Ovary (tissue), 9 donors: Measurements from ENCODE around the gene CKS2. TPM values are rescaled to one million over a fixed set of nuclear protein-coding genes. Genes with fewer than 3 reads are reported as not detected.
A peak's percentile ranks its signal among the peaks of the same experiment; 100 is the strongest.

Source experiments
- DNase-seq, 5 donors: peaks; one replicate each; pipeline ENCODE4 v3.0.0-alpha.2; 2019 to 2020
- H3K27ac ChIP-seq, 2 donors: fragments of 200-600 bp; one replicate each; pipeline versions ENCODE4 v1.5.1 to v1.8.0; 2019 to 2022
- H3K27me3 ChIP-seq: fragments of 200-600 bp; one replicate; pipeline ENCODE4 v1.8.0; 2022
- H3K36me3 ChIP-seq: fragments of 200-600 bp; sonication (generic); one replicate; pipeline ENCODE4 v1.5.1; 2019
- H3K4me1 ChIP-seq: one replicate; pipeline ENCODE4 v1.8.1; 2013; ENCODE audit warnings: mild to moderate bottlenecking, moderate library complexity; ENCODE audit not compliant: insufficient read depth
- H3K4me3 ChIP-seq: fragments of 200-600 bp; sonication (generic); one replicate; pipeline ENCODE4 v1.5.1; 2017
- H3K9me3 ChIP-seq, 2 donors: fragments of 200-600 bp in 1 of 2; sonication (generic) in 1 of 2; one replicate each; pipeline versions ENCODE4 v1.5.1 to v1.8.1; 2013 to 2019; ENCODE audit warnings: mild to moderate bottlenecking in 1 of 2, moderate library complexity in 1 of 2
- CTCF ChIP-seq, 3 donors: fragments of 450-650 bp in 2 of 3; fragments of 200-600 bp in 1 of 3; IDR thresholded peaks; one replicate each; pipeline versions ENCODE4 v1.5.1 to v1.8.0; 2016 to 2022; ENCODE audit warnings: antibody characterized with exemption in 3 of 3, mild to moderate bottlenecking in 1 of 3
- EP300 ChIP-seq: sonication (generic); formaldehyde crosslinking; IDR thresholded peaks from one replicate; pipeline ENCODE4 v1.6.1; 2017; ENCODE audit warnings: antibody characterized with exemption
- POLR2A ChIP-seq: fragments of 450-650 bp; IDR thresholded peaks from one replicate; pipeline ENCODE4 v1.6.1; 2017; ENCODE audit warnings: antibody characterized with exemption, mild to moderate bottlenecking, moderate library complexity
- WGBS, 3 donors: extraction: QIAGEN DNeasy Blood & Tissue Kit in 1 of 3; methylation state at CpG; one replicate each; pipeline versions ENCODE4 v1.1.5 to v1.1.7; 2013 to 2017; 5-methylcytosine and 5-hydroxymethylcytosine counted together
- intact Hi-C, 4 donors: fragments of 100-400 bp; cut with DNase I; formaldehyde crosslinking; loops; one replicate each; pipeline versions ENCODE4 v1.11.0 to v1.15.1; 2022 to 2023
- microRNA-seq, 3 donors: library from miRNA; unstranded; fragments of <30 nt; microRNA quantifications; one replicate each; pipeline versions ENCODE4 to v1.2.0, GENCODE V29; 2019 to 2020
- polyA plus RNA-seq, 2 donors: library from polyadenylated mRNA; stranded (reverse); fragments of 200-250 nt in 1 of 2; fragments of 350-450 nt in 1 of 2; fragmentation: Illumina TruSeq in 1 of 2; extraction: RNeasy Lipid Tissue Mini Kit (QIAGEN cat#74804) in 1 of 2; gene quantifications; one replicate each; pipeline ENCODE4 v1.2.3, GENCODE V29; 2013 to 2014
- small RNA-seq: library from RNA; depleted of rRNA; stranded (forward); fragments of <200 nt; gene quantifications from one replicate; pipeline ENCODE3, GENCODE V24; 2016
- total RNA-seq, 7 donors: library from RNA; depleted of rRNA in 2 of 7; stranded (reverse); fragments of >200 nt in 2 of 7; fragmentation: NEBNext Ultra II Directional in 3 of 7; extraction: Animal tissue kit (Norgen Biotek cat#: 25700) in 3 of 7; gene quantifications; one replicate each; pipeline versions ENCODE4 v1.1.0 to v1.2.4, GENCODE V29; 2016 to 2023
- donor health status: DM: no; HTN: no; CAD: no; lungs with moderate emphysema.
- donor health status: DM: no; HTN: no; CAD: no.
- donor health status: Bipolar disorder and iron deficiency.
- donor health status: DM: yes; HTN: yes; CAD: no.
- donor health status: DM: no; HTN: no; CAD: no.
- donor health status: DM: yes; HTN: yes; CAD: no.

CKS2 gene
- total and polyA plus RNA-seq, 9 donors, result 2.9 to 13.8 (median 7.6) TPM

DNA sequence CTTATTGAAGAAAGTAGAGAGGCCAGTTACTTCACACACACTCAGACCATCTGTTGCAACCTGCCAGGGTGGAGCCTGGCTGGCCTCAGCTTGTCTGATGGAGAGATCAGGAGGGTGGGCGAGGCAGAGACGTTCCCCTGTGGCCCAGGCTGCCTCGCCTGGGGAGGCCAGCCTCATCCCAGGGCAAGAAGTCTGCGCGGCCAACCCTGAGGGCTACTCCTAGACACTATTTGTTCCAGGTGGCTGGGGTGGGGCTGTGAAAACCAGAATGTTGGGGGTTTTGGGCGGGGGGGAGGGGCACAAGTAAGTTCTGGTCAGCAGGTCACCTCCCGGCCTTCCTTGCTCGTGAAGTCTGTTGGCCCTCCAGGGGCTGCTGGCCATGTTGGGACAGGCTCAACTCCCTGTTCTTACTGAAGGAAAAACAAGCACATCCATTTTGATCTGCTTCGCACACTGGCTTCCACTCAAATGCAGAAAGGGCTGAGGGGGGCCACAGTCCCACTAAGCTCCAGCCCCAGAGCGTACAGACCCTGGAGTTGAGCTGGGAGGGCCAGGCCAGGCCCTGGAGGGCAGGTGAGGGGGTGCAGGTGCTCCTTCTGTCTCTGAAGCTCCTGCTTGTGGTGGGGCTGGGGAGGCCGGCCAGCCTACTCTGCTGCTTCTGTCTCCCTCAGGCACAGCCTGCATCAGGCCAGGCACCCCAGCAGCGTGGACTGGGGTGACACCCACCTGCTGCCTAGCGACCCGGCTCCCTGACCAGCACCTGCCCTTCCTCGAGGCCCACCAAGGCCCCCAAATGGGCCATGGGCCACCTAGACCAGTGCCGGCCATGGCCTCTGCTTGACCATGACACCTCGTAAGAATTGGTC is 53.9 kb downstream of the CKS2 start:
- intact Hi-C loops, result no loop called here
- no peaks in the 10 kb centered on the region for H3K4me1 ChIP-seq
- WGBS, 3 donors, result 88 to 91% (median 90%) methylated on average over 17 of the region's 17 CpGs

GRCh38 chr9:89365532-89365912 is 54.5 kb downstream of the CKS2 start:
- H3K27ac ChIP-seq, result no peak overlapping the region
- H3K9me3 ChIP-seq, result no peaks in the 10 kb centered on the region
- no peak for TF ChIP-seq EP300
- TF ChIP-seq POLR2A, result no peak
- no peak for TF ChIP-seq CTCF (IDR thresholded peaks at IDR 0.05)
- H3K4me1 ChIP-seq, result no peaks in the 10 kb centered on the region
- 89 to 100% (median 94%) methylated on average over 2 of the region's 2 CpGs for WGBS, 3 donors
- intact Hi-C loops, result no loop called here
- no peak overlapping the region for H3K4me3 ChIP-seq
- H3K36me3 ChIP-seq, result no peaks in the 10 kb centered on the region
- H3K27me3 ChIP-seq, result no peaks in the 10 kb centered on the region
- peak in 1 of 5 donors; percentile 3 for DNase-seq

More for the DNA sequence above, 53.9 kb downstream of the CKS2 start:
- Histone ChIP-seq H3K36me3 (no peaks in the 10 kb centered on the region), H3K4me3 (no peak overlapping the region), H3K27ac (no peak overlapping the region), H3K9me3 (no peaks in the 10 kb centered on the region), H3K27me3 (no peaks in the 10 kb centered on the region)
- peak in 1 of 5 donors; percentile 16 for DNase-seq
- no peak for TF ChIP-seq POLR2A
- TF ChIP-seq CTCF (IDR thresholded peaks at IDR 0.05), result no peak
- no peak for TF ChIP-seq EP300

Small RNA genes lying within 50 kb of the gene (microRNA-seq; reads per million reads assigned to microRNA genes)
- 0 to 0.16 (median 0) reads per million in 3 donors for gene MIR3153

Small RNA genes lying within 50 kb of the gene (small RNA-seq; reads per million reads assigned to genes)
- not detected for gene MIR3153

Other genes starting within 250 kb of the CKS2 start
- gene SHC3, start 132.4 kb upstream of the CKS2 start, total RNA-seq, result 1 to 10 TPM in 1 of 7 donors, under 1 TPM in 6; 0.12 to 1.0 (median 0.46) TPM
- gene SHC3, start 132.4 kb upstream of the CKS2 start, polyA plus RNA-seq, result under 1 TPM; 0.05 to 1.00 TPM
- 10 to 100 TPM; 42.8 to 87.6 (median 57.7) TPM for gene SECISBP2, start 7.3 kb downstream of the CKS2 start, total RNA-seq
- 10 to 100 TPM; 31.2 to 36.3 TPM for gene SECISBP2, start 7.3 kb downstream of the CKS2 start, polyA plus RNA-seq
- 10 to 100 TPM; 11.1 to 27.2 (median 17.9) TPM for gene SEMA4D, start 186.9 kb downstream of the CKS2 start, total RNA-seq
- 10 to 100 TPM in 1 of 2 donors, 1 to 10 TPM in 1; 6.0 to 10.4 TPM for gene SEMA4D, start 186.9 kb downstream of the CKS2 start, polyA plus RNA-seq